GM12878 (cell line): ENCODE data around the gene TBXT. TPM values are rescaled to one million over a fixed set of nuclear protein-coding genes. Genes with fewer than 3 reads are reported as not detected.
A peak's percentile ranks its signal among the peaks of the same experiment; 100 is the strongest.

Experiments
- ATAC-seq: fragments of 200-7000 bp; cut with Tn5 transposase; 3 replicates; pipeline ENCODE4 v1.9.1; 2020; ENCODE audit warnings: mild to moderate bottlenecking, moderate library complexity
- BruUV-seq: library from RNA; stranded (reverse); fragments of 400-500 nt; replicated peaks from 2 replicates; lab custom pipeline; 2021; lab: Mats Ljungman, UMichigan
- CTCF ChIA-PET: fragments of 300-600 bp; sonication (Branson Sonifier 250); formaldehyde crosslinking; extraction: SDS; loops from one replicate; lab custom pipeline; 2021; ENCODE audit warnings: inconsistent platforms; lab: Yijun Ruan, JAX
- POLR2A ChIA-PET: fragments of 350-600 bp; formaldehyde crosslinking; extraction: SDS; loops from one replicate; lab custom pipeline; 2021; ENCODE audit warnings: inconsistent platforms; lab: Charles Lee
- RAD21 ChIA-PET: fragments of 300-600 bp; sonication (Branson Sonifier 250); formaldehyde crosslinking; loops from one replicate; lab custom pipeline; 2023; ENCODE audit warnings: antibody characterized with exemption; ENCODE audit not compliant: unreplicated experiment; lab: Charles Lee
- SMC1A ChIA-PET: fragments of 300-600 bp; sonication (Branson Sonifier 250); formaldehyde crosslinking; loops from one replicate; lab custom pipeline; 2023; ENCODE audit not compliant: unreplicated experiment, uncharacterized antibody; lab: Charles Lee
- DNase-seq: peaks from one replicate; pipeline ENCODE4 v3.0.0-alpha.2; 2011; ENCODE audit warnings: low read depth, low spot score
- FAIRE-seq: peaks from 3 replicates; lab custom pipeline; 2011; peaks lifted over from hg19 to GRCh38; lab: Jason Lieb, UNC
- H2AFZ ChIP-seq: 2 replicates; pipeline ENCODE4 v1.6.0; 2011; ENCODE audit warnings: low read depth, low read length, control low read depth; ENCODE audit not compliant: control insufficient read depth
- H3K27ac ChIP-seq: 2 replicates; pipeline ENCODE4 v1.5.1; 2011; ENCODE audit warnings: control low read depth; ENCODE audit not compliant: control insufficient read depth, insufficient read depth
- H3K27me3 ChIP-seq, 2 experiments: replicated peaks in 1 of 2; 2 replicates each; pipeline versions ENCODE4 v1.6.0 to v1.6.1; 2011; ENCODE audit warnings: low read length in 1 of 2; ENCODE audit not compliant: control insufficient read depth in 2 of 2, insufficient read depth in 2 of 2
- H3K36me3 ChIP-seq, 2 experiments: 2 replicates each; pipeline ENCODE4 v1.5.1; 2011; ENCODE audit warnings: low read length in 1 of 2; ENCODE audit not compliant: control insufficient read depth in 2 of 2, insufficient read depth in 2 of 2
- H3K4me1 ChIP-seq: 2 replicates; pipeline ENCODE4 v1.6.1; 2011; ENCODE audit warnings: mild to moderate bottlenecking, low read length, moderate library complexity, mixed read lengths; ENCODE audit not compliant: control insufficient read depth, insufficient read depth
- H3K4me2 ChIP-seq: 2 replicates; pipeline ENCODE4 v1.6.0; 2011; ENCODE audit warnings: control low read depth; ENCODE audit not compliant: control insufficient read depth, insufficient read depth
- H3K4me3 ChIP-seq: fragments of 200-600 bp; sonication (generic); 2 replicates; pipeline ENCODE4 v1.5.1; 2016
- H3K79me2 ChIP-seq: 2 replicates; pipeline ENCODE4 v1.6.0; 2011; ENCODE audit warnings: low read length; ENCODE audit not compliant: control insufficient read depth, insufficient read depth
- H3K9ac ChIP-seq: 2 replicates; pipeline ENCODE4 v1.8.0; 2011; ENCODE audit warnings: low read length, control low read depth, mixed read lengths; ENCODE audit not compliant: control insufficient read depth, insufficient read depth
- H3K9me3 ChIP-seq: replicated peaks from 3 replicates; pipeline ENCODE4 v1.5.1; 2011; ENCODE audit warnings: mild to moderate bottlenecking, low read length; ENCODE audit not compliant: control insufficient read depth, insufficient read depth
- H4K20me1 ChIP-seq: 2 replicates; pipeline ENCODE4 v1.6.0; 2011; ENCODE audit not compliant: control insufficient read depth, insufficient read depth
- ATF7 ChIP-seq: fragments of 450-650 bp; IDR thresholded peaks from 2 replicates; pipeline ENCODE4 v1.6.1; 2016; ENCODE audit warnings: low read depth, mild to moderate bottlenecking
- ESRRA ChIP-seq: IDR thresholded peaks from 2 replicates; pipeline ENCODE4 v1.6.1; 2012; ENCODE audit warnings: mild to moderate bottlenecking, low read length, improper control_type of control experiment
- FOS ChIP-seq: IDR thresholded peaks from 3 replicates; pipeline ENCODE4 v1.6.1; 2011; ENCODE audit warnings: borderline replicate concordance; ENCODE audit not compliant: insufficient read length; ENCODE audit errors: extremely low read depth
- FOXK2 ChIP-seq: fragments of 450-650 bp; IDR thresholded peaks from 2 replicates; pipeline ENCODE4 v1.6.1; 2017; ENCODE audit warnings: mild to moderate bottlenecking, moderate library complexity
- NR2C2 ChIP-seq: IDR thresholded peaks from 2 replicates; pipeline ENCODE4 v1.6.1; 2011; ENCODE audit warnings: borderline replicate concordance, low read depth; ENCODE audit not compliant: control insufficient read depth, insufficient read length
- NR2F1 ChIP-seq: fragments of 450-650 bp; conservative IDR thresholded peaks from 2 replicates; pipeline ENCODE4 v1.6.1; 2017; ENCODE audit warnings: mild to moderate bottlenecking
- PBX3 ChIP-seq: IDR thresholded peaks from 2 replicates; pipeline ENCODE4 v1.6.1; 2011; ENCODE audit warnings: mild to moderate bottlenecking, low read depth, low read length, moderate library complexity; ENCODE audit not compliant: insufficient replicate concordance
- POLR2A ChIP-seq: IDR thresholded peaks from 2 replicates; pipeline ENCODE4 v1.6.1; 2011; ENCODE audit warnings: low read depth, mild to moderate bottlenecking, low read length
- PRDM15 ChIP-seq: fragments of 450-650 bp; formaldehyde crosslinking; IDR thresholded peaks from 2 replicates; pipeline ENCODE4 v1.4.0; 2020; ENCODE audit warnings: mild to moderate bottlenecking, moderate library complexity
- SMAD1 ChIP-seq: fragments of 450-650 bp; IDR thresholded peaks from 2 replicates; pipeline ENCODE4 v1.6.1; 2018; ENCODE audit warnings: mild to moderate bottlenecking, low read depth; ENCODE audit not compliant: partially characterized antibody
- SRF ChIP-seq, 2 experiments: IDR thresholded peaks; 2 replicates each; pipeline ENCODE4 v1.6.1; 2011; ENCODE audit warnings: low read depth in 2 of 2, low read length in 2 of 2, mild to moderate bottlenecking in 1 of 2, moderate library complexity in 1 of 2
- USF1 ChIP-seq: IDR thresholded peaks from 2 replicates; pipeline ENCODE4 v1.6.1; 2011; ENCODE audit warnings: borderline replicate concordance, low read depth, mild to moderate bottlenecking, moderate library complexity, mixed read lengths, low read length; ENCODE audit not compliant: insufficient read depth; ENCODE audit errors: extremely low read length
- ZNF687 ChIP-seq: fragments of 450-650 bp; IDR thresholded peaks from 2 replicates; pipeline ENCODE4 v1.6.1; 2017; ENCODE audit warnings: mild to moderate bottlenecking, moderate library complexity
- WGBS: methylation state at CpG from one replicate; pipeline ENCODE4 v1.1.6; 2016; ENCODE audit warnings: low lambda C conversion rate; ENCODE audit not compliant: insufficient replicate concordance, insufficient coverage; ENCODE audit errors: missing lambda C conversion rate; 5-methylcytosine and 5-hydroxymethylcytosine counted together
- in situ Hi-C: fragments of 300-500 bp; cut with MboI; formaldehyde crosslinking; loops from 9 replicates; pipeline ENCODE4 v1.14.3; 2018; ENCODE audit warnings: mixed read lengths
- intact Hi-C: fragments of 100-400 bp; cut with micrococcal nuclease; formaldehyde crosslinking; loops from one replicate; pipeline ENCODE4 v1.14.2; 2022; ENCODE audit not compliant: unreplicated experiment
- polyA plus RNA-seq, 11 experiments: library from polyadenylated mRNA; depleted of rRNA in 4 of 11; unstranded in 6 of 11; stranded (reverse) in 5 of 11; fragments of >200 nt; fragmentation: Nextera tagmentation in 4 of 11; fragmentation: Illumina TruSeq in 1 of 11; extraction: Ambion mirVana in 4 of 11; extraction: Trizol in 1 of 11; gene quantifications; 1 replicate in 1 of 11; 2 replicates in 10 of 11; pipeline versions ENCODE4 v1.2.1 to v1.2.3, GENCODE V29; 2011 to 2016; ENCODE audit warnings: inconsistent platforms in 2 of 11, missing spikeins in 2 of 11, low read depth in 1 of 11
- total RNA-seq, 4 experiments: library from RNA; depleted of rRNA in 3 of 4; stranded (reverse); fragments of >200 nt in 3 of 4; fragmentation: Illumina TruSeq in 1 of 4; extraction: Trizol in 1 of 4; gene quantifications; 2 replicates each; pipeline versions ENCODE4 v1.2.1 to v1.2.3, GENCODE V29; 2013 to 2021

The TBXT gene
- total and polyA plus RNA-seq, 10 of the 15 experiments (the other 5 are each of a cell fraction or from before 2014, with no cell fraction given): 0.06 to 2.5 TPM; not detected in 8

- no peak for FAIRE-seq
- BruUV-seq: no TSS peak
- intact Hi-C loops: loop anchor here (5.0 to 10.0 kb wide), 2 partner anchors 88 to 235 kb away; no protein-coding TSS in a partner anchor
- TF ChIP-seq SRF (IDR thresholded peaks at IDR 0.05; ENCODE audit: low read depth in 2 of 2, low read length in 2 of 2) (no peak), PBX3 (no peak), ZNF687 (no peak), FOS (no peak), PRDM15 (no peak), USF1 (no peak), ATF7 (no peak), NR2C2 (no peak), NR2F1 (no peak), POLR2A (no peak), FOXK2 (no peak), SMAD1 (no peak), ESRRA (no peak)
These were observed 2.1 kb upstream of the TBXT start for GRCh38 chr6:166169549-166170421.

More at GRCh38 chr6:166169549-166170421, 2.1 kb upstream of the TBXT start:
- Histone ChIP-seq H3K9me3 (no peaks in the 10 kb centered on the region), H3K4me1 (no peaks in the 10 kb centered on the region; the same call in 1 of the 2 replicates), H3K79me2 (peaks cover 36% of the 10 kb centered on the region), H3K36me3 (no peaks in the 10 kb centered on the region), H2AFZ (no peak overlapping the region), H3K4me3 (peak overlapping the region; percentile 67; the same call in 1 of the 2 replicates), H3K9ac (peak overlapping the region; percentile 59), H3K4me2 (no peak overlapping the region), H4K20me1 (no peaks in the 10 kb centered on the region), H3K27ac (peak overlapping the region; percentile 37; the same call in 1 of the 2 replicates), H3K27me3 (peaks cover 3 to 19% of the 10 kb centered on the region in 2 experiments)
- ChIA-PET CTCF (no interaction called here), SMC1A (no interaction called here), RAD21 (no interaction called here), POLR2A (no interaction called here)
- 51% methylated on average over 41 of the region's 41 CpGs for WGBS
- DNase-seq (no peak), ATAC-seq (no peak)
- in situ Hi-C loops: no loop called here
